Chondrocyte (in vitro differentiated cells): ENCODE data around the gene OR10G2. TPM values are rescaled to one million over a fixed set of nuclear protein-coding genes. Genes with fewer than 3 reads are reported as not detected.
"Not testable (repeated sequence)": the region's sequence is repeated elsewhere in the genome, so short reads cannot be mapped to it uniquely, and the experiment has no call there.

Experiments used
- DNase-seq: peaks from one replicate; pipeline ENCODE4 v3.0.0; 2021; ENCODE audit warnings: mixed read lengths, low spot score
- H3K27ac Mint-ChIP-seq: one replicate; pipeline ENCODE4 v1.8.0; 2021; ENCODE audit warnings: mild to moderate bottlenecking, moderate library complexity, mixed read lengths; ENCODE audit not compliant: unreplicated experiment
- H3K27me3 Mint-ChIP-seq: 2 replicates; pipeline ENCODE4 v1.8.0; 2021; ENCODE audit warnings: low read depth, mixed read lengths
- H3K36me3 Mint-ChIP-seq: 2 replicates; pipeline ENCODE4 v1.8.0; 2021; ENCODE audit warnings: low read depth, mixed read lengths
- H3K4me1 Mint-ChIP-seq: 2 replicates; pipeline ENCODE4 v1.8.0; 2021; ENCODE audit warnings: low read depth, mild to moderate bottlenecking, mixed read lengths
- H3K4me3 Mint-ChIP-seq: one replicate; pipeline ENCODE4 v1.8.0; 2021; ENCODE audit warnings: mild to moderate bottlenecking, moderate library complexity, mixed read lengths; ENCODE audit not compliant: unreplicated experiment
- H3K9me3 Mint-ChIP-seq: 2 replicates; pipeline ENCODE4 v1.8.0; 2021; ENCODE audit warnings: low read depth, mixed read lengths
- total RNA-seq: library from RNA; stranded (reverse); gene quantifications from 3 replicates; pipeline ENCODE4 v1.2.1, GENCODE V29; 2021
- TF ChIP-seq, protein P1 (sequence below): fragments of 200-600 bp; sonication (generic); IDR thresholded peaks from 2 replicates; pipeline ENCODE4 v1.5.0; 2021; ENCODE audit warnings: antibody characterized with exemption, mild to moderate bottlenecking, moderate library complexity

Gene OR10G2
- total RNA-seq, 1 donor from 2014 or later: not detected

DNA sequence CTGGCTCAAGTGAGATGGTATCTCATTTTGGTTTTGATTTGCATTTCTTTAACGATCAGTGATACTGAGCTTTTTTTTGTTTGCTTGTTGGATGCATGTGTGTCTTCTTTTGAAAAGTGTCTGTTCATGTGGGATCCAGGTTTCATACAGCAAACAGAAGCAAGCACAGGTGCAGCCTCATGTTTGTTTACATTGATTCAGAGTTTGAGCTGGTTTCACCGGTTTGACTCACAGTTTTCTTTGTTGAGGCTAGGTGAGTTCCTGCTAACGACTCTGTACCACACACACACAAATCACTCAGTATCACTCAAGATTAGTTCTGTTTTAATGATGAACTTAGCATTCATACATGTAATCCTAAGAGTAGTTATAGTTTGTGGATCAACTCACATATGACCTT, 3.7 kb downstream of the OR10G2 start:
- TF ChIP-seq, protein P1, sequence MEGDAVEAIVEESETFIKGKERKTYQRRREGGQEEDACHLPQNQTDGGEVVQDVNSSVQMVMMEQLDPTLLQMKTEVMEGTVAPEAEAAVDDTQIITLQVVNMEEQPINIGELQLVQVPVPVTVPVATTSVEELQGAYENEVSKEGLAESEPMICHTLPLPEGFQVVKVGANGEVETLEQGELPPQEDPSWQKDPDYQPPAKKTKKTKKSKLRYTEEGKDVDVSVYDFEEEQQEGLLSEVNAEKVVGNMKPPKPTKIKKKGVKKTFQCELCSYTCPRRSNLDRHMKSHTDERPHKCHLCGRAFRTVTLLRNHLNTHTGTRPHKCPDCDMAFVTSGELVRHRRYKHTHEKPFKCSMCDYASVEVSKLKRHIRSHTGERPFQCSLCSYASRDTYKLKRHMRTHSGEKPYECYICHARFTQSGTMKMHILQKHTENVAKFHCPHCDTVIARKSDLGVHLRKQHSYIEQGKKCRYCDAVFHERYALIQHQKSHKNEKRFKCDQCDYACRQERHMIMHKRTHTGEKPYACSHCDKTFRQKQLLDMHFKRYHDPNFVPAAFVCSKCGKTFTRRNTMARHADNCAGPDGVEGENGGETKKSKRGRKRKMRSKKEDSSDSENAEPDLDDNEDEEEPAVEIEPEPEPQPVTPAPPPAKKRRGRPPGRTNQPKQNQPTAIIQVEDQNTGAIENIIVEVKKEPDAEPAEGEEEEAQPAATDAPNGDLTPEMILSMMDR: no peak
- DNase-seq: no peak
- no peaks in the 10 kb centered on the region for H3K36me3 Mint-ChIP-seq
- no peaks in the 10 kb centered on the region for H3K9me3 Mint-ChIP-seq
- H3K4me3 Mint-ChIP-seq: no peak overlapping the region
- no peaks in the 10 kb centered on the region for H3K4me1 Mint-ChIP-seq
- H3K27ac Mint-ChIP-seq: no peak overlapping the region
- H3K27me3 Mint-ChIP-seq: peaks cover 17% of the 10 kb centered on the region

- H3K4me1 Mint-ChIP-seq, H3K9me3 Mint-ChIP-seq, H3K27ac Mint-ChIP-seq, H3K4me3 Mint-ChIP-seq, H3K36me3 Mint-ChIP-seq, DNase-seq: not testable (repeated sequence)
- H3K27me3 Mint-ChIP-seq: peaks cover 16% of the 10 kb centered on the region
These were observed 4.2 kb downstream of the OR10G2 start for GRCh38 chr14:21630503-21630902.

DNA sequence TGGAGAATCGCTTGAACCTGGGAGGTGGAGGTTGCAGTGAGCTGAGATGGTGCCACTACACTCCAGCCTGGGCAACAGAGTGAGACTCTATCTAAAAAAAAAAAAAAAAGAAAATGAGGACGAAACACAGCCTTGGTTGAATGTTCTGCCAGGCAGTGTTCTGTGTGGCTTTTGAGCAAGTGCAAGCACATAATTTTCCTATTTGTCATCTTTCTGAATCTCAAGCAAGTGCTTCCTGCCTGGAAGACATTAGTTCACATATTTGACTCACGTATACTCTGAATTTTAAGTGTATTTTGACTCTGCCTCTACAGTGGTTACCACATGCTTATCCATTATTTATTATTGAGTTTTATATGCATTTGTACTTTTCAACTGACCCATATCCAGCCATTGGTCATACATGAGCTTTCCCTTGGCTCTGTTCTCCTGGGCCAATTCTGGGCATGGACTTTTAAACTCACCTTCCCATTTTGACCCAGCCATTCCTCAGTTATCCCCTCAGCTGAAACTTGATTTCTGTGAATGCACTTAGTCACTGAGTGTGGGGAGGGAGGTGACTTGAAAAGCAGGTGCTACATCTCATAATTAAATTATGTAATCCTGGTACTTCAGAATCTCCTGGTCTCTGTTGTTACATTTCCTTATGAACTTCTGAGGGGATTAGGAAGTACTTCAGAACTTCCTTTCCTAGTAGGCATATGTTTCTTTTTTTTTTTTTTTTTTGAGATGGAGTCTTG, 8.1 kb downstream of the OR10G2 start:
- DNase-seq: no peak
- Mint-ChIP-seq H3K9me3 (no peaks in the 10 kb centered on the region), H3K4me3 (no peak overlapping the region), H3K27me3 (peaks cover 9% of the 10 kb centered on the region), H3K27ac (no peak overlapping the region), H3K4me1 (no peaks in the 10 kb centered on the region), H3K36me3 (no peaks in the 10 kb centered on the region)
- TF ChIP-seq, protein P1: no peak

DNA sequence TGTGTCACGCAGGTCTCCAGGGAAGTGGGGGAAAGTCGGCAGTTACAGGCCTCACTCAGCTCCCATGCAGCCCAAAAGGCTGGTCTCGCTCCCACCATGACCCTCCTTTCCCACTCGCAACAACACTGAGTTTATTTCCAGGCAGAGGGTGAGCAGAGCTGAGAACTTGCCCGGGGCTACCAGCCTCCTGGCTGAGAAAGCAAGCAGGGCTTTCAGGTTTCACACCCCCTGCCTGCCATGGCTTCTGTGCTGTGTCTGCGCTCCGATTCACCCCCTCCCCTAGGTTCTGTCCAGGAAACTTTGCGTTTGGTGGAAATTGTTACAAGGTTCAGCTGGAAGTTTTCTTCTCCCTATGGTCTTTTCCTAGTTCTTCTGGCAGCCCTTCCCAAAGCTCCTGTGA, 17.1 kb downstream of the OR10G2 start:
- Mint-ChIP-seq H3K4me1 (no peaks in the 10 kb centered on the region), H3K36me3 (no peaks in the 10 kb centered on the region), H3K27me3 (peaks cover 7% of the 10 kb centered on the region), H3K27ac (no peak overlapping the region), H3K4me3 (no peak overlapping the region), H3K9me3 (peaks cover 9% of the 10 kb centered on the region)
- TF ChIP-seq, protein P1: no peak
- no peak for DNase-seq

DNA sequence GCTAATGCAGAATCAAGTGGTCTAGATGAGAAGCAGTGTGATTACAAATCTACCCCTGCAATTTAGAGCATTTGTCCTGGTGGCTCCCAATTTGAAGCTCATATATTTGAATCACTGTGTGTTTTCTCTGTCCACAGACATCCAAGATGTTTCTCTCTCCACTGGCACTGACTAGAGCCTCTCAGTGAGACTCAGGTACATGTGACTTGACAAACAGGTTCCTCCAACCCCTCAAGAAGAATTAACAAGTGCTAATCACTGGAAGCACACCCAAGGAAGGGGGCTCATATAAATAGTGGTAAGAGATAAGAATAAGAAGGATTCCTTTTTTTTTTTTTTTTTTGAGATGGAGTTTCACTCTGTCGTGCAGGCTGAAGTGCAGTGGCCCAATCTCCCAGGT, 20.5 kb downstream of the OR10G2 start:
- peaks cover 10% of the 10 kb centered on the region for H3K27me3 Mint-ChIP-seq
- no peak overlapping the region for H3K27ac Mint-ChIP-seq
- H3K4me1 Mint-ChIP-seq: no peaks in the 10 kb centered on the region
- no peaks in the 10 kb centered on the region for H3K36me3 Mint-ChIP-seq
- TF ChIP-seq, protein P1: no peak
- peaks cover 6% of the 10 kb centered on the region for H3K9me3 Mint-ChIP-seq
- no peak overlapping the region for H3K4me3 Mint-ChIP-seq
- DNase-seq: no peak

DNA sequence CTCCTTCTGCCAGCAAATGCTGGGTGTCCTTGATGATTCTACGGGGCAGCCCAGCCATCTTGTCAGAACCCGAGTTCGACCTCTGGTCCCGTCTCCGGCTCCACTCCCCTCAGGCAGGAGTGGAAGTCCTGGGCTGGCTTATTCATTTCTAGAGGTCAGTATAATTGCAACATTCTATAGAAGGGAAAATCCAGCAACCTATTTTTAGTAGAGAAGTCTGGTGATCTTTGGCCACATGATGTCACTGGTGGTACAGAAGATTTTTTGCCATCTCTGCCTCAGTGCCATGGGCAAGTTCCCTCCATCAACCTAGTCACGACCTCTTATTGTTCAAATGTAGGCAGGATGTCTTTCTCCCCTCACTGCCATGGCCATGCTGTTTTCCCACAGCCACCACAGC, 22.4 kb downstream of the OR10G2 start:
- H3K36me3 Mint-ChIP-seq: no peaks in the 10 kb centered on the region
- TF ChIP-seq, protein P1: no peak
- no peak overlapping the region for H3K4me3 Mint-ChIP-seq
- DNase-seq: no peak
- no peak overlapping the region for H3K27ac Mint-ChIP-seq
- peaks cover 16% of the 10 kb centered on the region for H3K27me3 Mint-ChIP-seq
- no peaks in the 10 kb centered on the region for H3K4me1 Mint-ChIP-seq
- H3K9me3 Mint-ChIP-seq: peaks cover 6% of the 10 kb centered on the region

DNA sequence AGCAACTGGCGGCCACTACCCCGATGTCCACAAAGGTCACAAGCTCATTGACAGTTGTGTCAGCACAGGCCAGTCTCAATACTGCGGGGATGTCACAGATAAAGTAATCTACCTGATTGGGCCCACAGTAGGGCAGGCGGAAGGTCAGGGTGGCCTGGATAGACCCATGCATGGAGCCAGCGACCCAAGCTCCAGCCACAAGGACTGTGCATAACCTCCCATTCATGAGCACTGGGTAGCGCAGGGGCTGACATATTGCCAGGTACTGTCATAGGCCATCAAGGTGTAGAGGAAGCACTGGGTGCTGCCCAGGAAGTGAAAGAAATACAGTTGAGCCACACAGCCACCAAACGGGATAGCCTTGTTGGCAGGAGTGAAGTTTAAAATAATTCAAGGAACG, 32.6 kb downstream of the OR10G2 start:
- H3K9me3 Mint-ChIP-seq, H3K4me1 Mint-ChIP-seq, DNase-seq, H3K36me3 Mint-ChIP-seq, H3K4me3 Mint-ChIP-seq, H3K27ac Mint-ChIP-seq: not testable (repeated sequence)
- H3K27me3 Mint-ChIP-seq: peaks cover 21% of the 10 kb centered on the region
